HepG2 (cell line): ENCODE data around the gene LASP1. TPM values are rescaled to one million over a fixed set of nuclear protein-coding genes. Genes with fewer than 3 reads are reported as not detected.

ENCODE experiments used
- ATF4 ChIP-seq, 2 experiments: fragments of 450-650 bp in 1 of 2; sonication (generic) in 1 of 2; formaldehyde crosslinking; IDR thresholded peaks; 2 replicates each; pipeline versions ENCODE4 v1.5.0 to v1.8.0; 2020 to 2022; ENCODE audit warnings: mild to moderate bottlenecking in 1 of 2, missing genetic modification reagents in 1 of 2
- ATF6 ChIP-seq: sonication (generic); formaldehyde crosslinking; conservative IDR thresholded peaks from 2 replicates; pipeline ENCODE4 v1.4.0; 2020; ENCODE audit warnings: missing genetic modification reagents
- BRF2 ChIP-seq: sonication (generic); formaldehyde crosslinking; IDR thresholded peaks from 2 replicates; pipeline ENCODE4 v1.8.1; 2022; ENCODE audit warnings: mild to moderate bottlenecking, missing genetic modification reagents
- CBX1 ChIP-seq: IDR thresholded peaks from one replicate; pipeline ENCODE4 v1.6.1; 2016; ENCODE audit warnings: antibody characterized with exemption, low read depth
- MAF1 ChIP-seq: sonication (generic); formaldehyde crosslinking; IDR thresholded peaks from 2 replicates; pipeline ENCODE4 v1.5.0; 2020; ENCODE audit warnings: missing genetic modification reagents, borderline replicate concordance
- ONECUT2 ChIP-seq: sonication (generic); formaldehyde crosslinking; IDR thresholded peaks from 2 replicates; pipeline ENCODE4 v1.4.0; 2020; ENCODE audit warnings: missing genetic modification reagents
- RCOR2 ChIP-seq: IDR thresholded peaks from 2 replicates; pipeline ENCODE4 v1.6.1; 2016; ENCODE audit warnings: missing biosample characterization, missing genetic modification reagents
- SNRNP70 ChIP-seq: fragments of 200-400 bp; formaldehyde crosslinking; IDR thresholded peaks from 2 replicates; pipeline ENCODE4 v1.6.1; 2017; ENCODE audit warnings: mild to moderate bottlenecking, low read depth, low read length, moderate library complexity
- SOX6 ChIP-seq, 2 experiments: fragments of 450-650 bp in 1 of 2; sonication (generic) in 1 of 2; formaldehyde crosslinking in 1 of 2; IDR thresholded peaks; 2 replicates each; pipeline versions ENCODE4 v1.4.0 to v1.6.1; 2017 to 2020; ENCODE audit warnings: antibody characterized with exemption in 1 of 2, mild to moderate bottlenecking in 1 of 2, missing genetic modification reagents in 1 of 2
- ZBTB8A ChIP-seq: sonication (generic); formaldehyde crosslinking; IDR thresholded peaks from 2 replicates; pipeline ENCODE4 v1.4.0; 2020; ENCODE audit warnings: mild to moderate bottlenecking, low read depth, missing genetic modification reagents, borderline replicate concordance
- ZGPAT ChIP-seq: IDR thresholded peaks from 2 replicates; pipeline ENCODE4 v1.6.1; 2016; ENCODE audit warnings: mild to moderate bottlenecking
- ZNF121 ChIP-seq: sonication (generic); formaldehyde crosslinking; IDR thresholded peaks from 2 replicates; pipeline ENCODE4 v1.5.0; 2020; ENCODE audit warnings: mild to moderate bottlenecking, missing genetic modification reagents
- ZNF138 ChIP-seq: sonication (generic); formaldehyde crosslinking; IDR thresholded peaks from 2 replicates; pipeline ENCODE4 v1.5.0; 2020; ENCODE audit warnings: mild to moderate bottlenecking, low read depth, missing genetic modification reagents
- ZNF180 ChIP-seq: sonication (generic); formaldehyde crosslinking; IDR thresholded peaks from 2 replicates; pipeline ENCODE4 v1.4.0; 2020; ENCODE audit warnings: low read depth, missing genetic modification reagents, borderline replicate concordance
- ZNF253 ChIP-seq: sonication (generic); formaldehyde crosslinking; IDR thresholded peaks from 2 replicates; pipeline ENCODE4 v1.8.0; 2022; ENCODE audit warnings: mild to moderate bottlenecking, missing genetic modification reagents, borderline replicate concordance
- ZNF451 ChIP-seq: sonication (generic); formaldehyde crosslinking; IDR thresholded peaks from 2 replicates; pipeline ENCODE4 v1.5.0; 2020; ENCODE audit warnings: mild to moderate bottlenecking, missing genetic modification reagents
- ZNF503 ChIP-seq: sonication (generic); formaldehyde crosslinking; IDR thresholded peaks from 2 replicates; pipeline ENCODE4 v1.4.0; 2020; ENCODE audit warnings: missing genetic modification reagents
- ZNF546 ChIP-seq: sonication (generic); formaldehyde crosslinking; conservative IDR thresholded peaks from 2 replicates; pipeline ENCODE4 v1.8.1; 2023; ENCODE audit warnings: mild to moderate bottlenecking, missing genetic modification reagents
- ZNF878 ChIP-seq: sonication (generic); formaldehyde crosslinking; IDR thresholded peaks from 2 replicates; pipeline ENCODE4 v1.8.1; 2023; ENCODE audit warnings: mild to moderate bottlenecking, missing genetic modification reagents, moderate library complexity
- ZSCAN12 ChIP-seq: sonication (generic); formaldehyde crosslinking; IDR thresholded peaks from 2 replicates; pipeline ENCODE4 v1.9.0; 2021; ENCODE audit warnings: mild to moderate bottlenecking, missing genetic modification reagents
- polyA plus RNA-seq, 8 experiments: library from polyadenylated mRNA; depleted of rRNA in 3 of 8; stranded (reverse) in 7 of 8; unstranded in 1 of 8; fragments of >200 nt; fragmentation: Illumina TruSeq in 4 of 8; extraction: Trizol in 4 of 8; gene quantifications; 2 replicates each; pipeline versions ENCODE4 v1.2.1 to v1.2.3, GENCODE V29; 2011 to 2016; ENCODE audit warnings: low read depth in 4 of 8, missing spikeins in 1 of 8, mixed read lengths in 1 of 8; ENCODE audit not compliant: insufficient read depth in 1 of 8
- total RNA-seq, 5 experiments: library from RNA; depleted of rRNA; stranded (reverse); fragments of >200 nt; fragmentation: Illumina TruSeq; extraction: Trizol; gene quantifications; 2 replicates each; pipeline ENCODE4 v1.2.3, GENCODE V29; 2016; ENCODE audit warnings: low read depth in 1 of 5

Gene LASP1
- total and polyA plus RNA-seq, 2 of the 13 experiments (the other 11 are each of a cell fraction or from before 2014, with no cell fraction given), result 70.1 to 97.0 TPM

- TF ChIP-seq ZBTB8A (CRISPR knock-in tag) (peak; percentile 97; the same call in 1 of the 2 replicates), ATF4 (CRISPR knock-in tag; IDR thresholded peaks at IDR 0.05) (peak in 1 of 2 experiments; percentile 91; a peak in 2 of 4 replicates), ONECUT2 (peak; percentile 42; the same call in 1 of the 2 replicates), SOX6 (IDR thresholded peaks at IDR 0.05) (no peak), SOX6 (CRISPR knock-in tag; IDR thresholded peaks at IDR 0.05) (peak; percentile 81), SNRNP70 (no peak), ATF6 (CRISPR knock-in tag) (no peak), ZNF878 (CRISPR knock-in tag) (peak; percentile 85), RCOR2 (peak; percentile 55; the same call in 1 of the 2 replicates), ZNF121 (peak; percentile 63; the same call in 1 of the 2 replicates), ZNF503 (peak; percentile 91), ZGPAT (CRISPR knock-in tag) (peak; percentile 98), ZNF451 (CRISPR knock-in tag) (no peak), ZNF180 (peak; percentile 92; the same call in 1 of the 2 replicates), ZSCAN12 (peak; percentile 68; the same call in 1 of the 2 replicates), ZNF138 (CRISPR knock-in tag) (peak; percentile 80; the same call in 1 of the 2 replicates), ZNF546 (CRISPR knock-in tag) (peak; percentile 94; the same call in 1 of the 2 replicates), CBX1 (no peak), ZNF253 (CRISPR knock-in tag) (no peak), BRF2 (peak; percentile 93; the same call in 1 of the 2 replicates), MAF1 (peak; percentile 94; the same call in 1 of the 2 replicates)
Observed at GRCh38 chr17:38853292-38854219, 16.3 kb upstream of the LASP1 start, which contains the start of gene RPL23 (continued).
